IPS-20b (cell line): ENCODE data around the gene STK38.

Experiments
- H3K27ac ChIP-seq: one replicate; pipeline ENCODE4 v1.5.1; 2013; ENCODE audit warnings: low read length
- H3K27me3 ChIP-seq: 2 replicates; pipeline ENCODE4 v1.6.1; 2013; ENCODE audit warnings: mild to moderate bottlenecking, low read length, inconsistent platforms; ENCODE audit not compliant: insufficient read depth
- H3K36me3 ChIP-seq: 2 replicates; pipeline ENCODE4 v1.6.1; 2013; ENCODE audit warnings: low read depth, mild to moderate bottlenecking, inconsistent platforms, low read length, moderate library complexity; ENCODE audit not compliant: insufficient read depth
- H3K4me1 ChIP-seq: 2 replicates; pipeline ENCODE4 v1.6.1; 2013; ENCODE audit warnings: mild to moderate bottlenecking, control low read depth, inconsistent platforms, low read length, moderate library complexity; ENCODE audit not compliant: insufficient read depth
- H3K4me3 ChIP-seq: 2 replicates; pipeline ENCODE4 v1.5.1; 2013; ENCODE audit warnings: mild to moderate bottlenecking, low read length, inconsistent platforms
- H3K9ac ChIP-seq: 2 replicates; pipeline ENCODE4 v1.6.1; 2013; ENCODE audit warnings: low read depth, mild to moderate bottlenecking, inconsistent platforms, low read length, moderate library complexity
- H3K9me3 ChIP-seq: 2 replicates; pipeline ENCODE4 v1.6.1; 2013; ENCODE audit warnings: mild to moderate bottlenecking, low read depth, low read length, inconsistent platforms; ENCODE audit not compliant: insufficient read depth

STK38 gene

GRCh38 chr6:36560822-36561221 lies 13.5 kb upstream of the STK38 start:
- H3K27me3 ChIP-seq = no peaks in the 10 kb centered on the region
- H3K27ac ChIP-seq = no peak overlapping the region
- H3K4me3 ChIP-seq = no peak overlapping the region
- no peaks in the 10 kb centered on the region for H3K36me3 ChIP-seq
- H3K4me1 ChIP-seq = no peaks in the 10 kb centered on the region
- H3K9me3 ChIP-seq = no peaks in the 10 kb centered on the region
- H3K9ac ChIP-seq = no peak overlapping the region

- H3K36me3 ChIP-seq = no peaks in the 10 kb centered on the region
- no peaks in the 10 kb centered on the region for H3K27me3 ChIP-seq
- H3K4me3 ChIP-seq = no peak overlapping the region
- H3K27ac ChIP-seq = no peak overlapping the region
- H3K9me3 ChIP-seq = no peaks in the 10 kb centered on the region
- no peak overlapping the region for H3K9ac ChIP-seq
- no peaks in the 10 kb centered on the region for H3K4me1 ChIP-seq
Measured at GRCh38 chr6:36559011-36559793, 11.9 kb upstream of the STK38 start.

- H3K9ac ChIP-seq = no peak overlapping the region
- no peaks in the 10 kb centered on the region for H3K9me3 ChIP-seq
- no peaks in the 10 kb centered on the region for H3K36me3 ChIP-seq
- H3K27me3 ChIP-seq = no peaks in the 10 kb centered on the region
- no peak overlapping the region for H3K4me3 ChIP-seq
- no peak overlapping the region for H3K27ac ChIP-seq
- H3K4me1 ChIP-seq = no peaks in the 10 kb centered on the region
Measured at GRCh38 chr6:36556281-36556680, 9.0 kb upstream of the STK38 start.

GRCh38 chr6:36555750-36556252 lies 8.5 kb upstream of the STK38 start:
- Histone ChIP-seq H3K4me1 (no peaks in the 10 kb centered on the region), H3K9ac (no peak overlapping the region), H3K27me3 (no peaks in the 10 kb centered on the region), H3K9me3 (no peaks in the 10 kb centered on the region), H3K36me3 (no peaks in the 10 kb centered on the region), H3K27ac (no peak overlapping the region), H3K4me3 (no peak overlapping the region)

- H3K4me3 ChIP-seq = no peak overlapping the region
- no peak overlapping the region for H3K9ac ChIP-seq
- H3K36me3 ChIP-seq = no peaks in the 10 kb centered on the region
- no peaks in the 10 kb centered on the region for H3K27me3 ChIP-seq
- H3K4me1 ChIP-seq = peaks cover 9% of the 10 kb centered on the region; the same call in 1 of the 2 replicates
- H3K9me3 ChIP-seq = no peaks in the 10 kb centered on the region
- no peak overlapping the region for H3K27ac ChIP-seq
Measured at GRCh38 chr6:36550473-36551000, 3.3 kb upstream of the STK38 start.

- Histone ChIP-seq H3K36me3 (no peaks in the 10 kb centered on the region), H3K27me3 (no peaks in the 10 kb centered on the region), H3K27ac (no peak overlapping the region), H3K4me3 (no peak overlapping the region), H3K9me3 (no peaks in the 10 kb centered on the region), H3K9ac (no peak overlapping the region), H3K4me1 (peaks cover 9% of the 10 kb centered on the region; the same call in 1 of the 2 replicates)
Measured at GRCh38 chr6:36548401-36548743, 1.1 kb upstream of the STK38 start.

GRCh38 chr6:36547646-36548400 lies 544 bp upstream of the STK38 start:
- H3K4me1 ChIP-seq = peaks cover 9% of the 10 kb centered on the region; the same call in 1 of the 2 replicates
- peak overlapping the region; percentile 44; the same call in 1 of the 2 replicates for H3K9ac ChIP-seq
- peak overlapping the region; percentile 90 for H3K4me3 ChIP-seq
- no peaks in the 10 kb centered on the region for H3K9me3 ChIP-seq
- no peaks in the 10 kb centered on the region for H3K27me3 ChIP-seq
- H3K27ac ChIP-seq = no peak overlapping the region
- H3K36me3 ChIP-seq = no peaks in the 10 kb centered on the region

GRCh38 chr6:36546308-36546919 lies 865 bp downstream of the STK38 start:
- H3K36me3 ChIP-seq = peaks cover 3% of the 10 kb centered on the region
- peak overlapping the region; percentile 90 for H3K4me3 ChIP-seq
- H3K27me3 ChIP-seq = no peaks in the 10 kb centered on the region
- peaks cover 9% of the 10 kb centered on the region; the same call in 1 of the 2 replicates for H3K4me1 ChIP-seq
- H3K9me3 ChIP-seq = no peaks in the 10 kb centered on the region
- peak overlapping the region; percentile 12 for H3K27ac ChIP-seq
- peak overlapping the region; percentile 94 for H3K9ac ChIP-seq

- H3K9ac ChIP-seq = peak overlapping the region; percentile 94
- no peaks in the 10 kb centered on the region for H3K9me3 ChIP-seq
- H3K27me3 ChIP-seq = no peaks in the 10 kb centered on the region
- H3K36me3 ChIP-seq = peaks cover 9% of the 10 kb centered on the region
- H3K4me3 ChIP-seq = peak overlapping the region; percentile 90
- H3K4me1 ChIP-seq = peaks cover 9% of the 10 kb centered on the region; the same call in 1 of the 2 replicates
- H3K27ac ChIP-seq = no peak overlapping the region
Measured at GRCh38 chr6:36545767-36546307, 1.4 kb downstream of the STK38 start.

GRCh38 chr6:36544228-36544627 lies 3.1 kb downstream of the STK38 start:
- no peak overlapping the region for H3K4me3 ChIP-seq
- H3K27ac ChIP-seq = no peak overlapping the region
- H3K4me1 ChIP-seq = peaks cover 9% of the 10 kb centered on the region; the same call in 1 of the 2 replicates
- no peaks in the 10 kb centered on the region for H3K9me3 ChIP-seq
- H3K27me3 ChIP-seq = no peaks in the 10 kb centered on the region
- peaks cover 22% of the 10 kb centered on the region for H3K36me3 ChIP-seq
- no peak overlapping the region for H3K9ac ChIP-seq

GRCh38 chr6:36542041-36542440 lies 5.2 kb downstream of the STK38 start:
- H3K4me3 ChIP-seq = no peak overlapping the region
- H3K36me3 ChIP-seq = peaks cover 39% of the 10 kb centered on the region
- H3K27ac ChIP-seq = no peak overlapping the region
- no peaks in the 10 kb centered on the region for H3K27me3 ChIP-seq
- H3K9me3 ChIP-seq = no peaks in the 10 kb centered on the region
- H3K9ac ChIP-seq = no peak overlapping the region
- H3K4me1 ChIP-seq = peaks cover 3% of the 10 kb centered on the region; the same call in 1 of the 2 replicates
